ENCODE results near the gene ALDH1A1.

Gene ALDH1A1

GRCh38 chr9:72952914-72953313 is at the start of gene ALDH1A1:
ALDH1A1 (minus strand) TSS chr9:72953053; CDS start chr9:72953000, 53 bp downstream.
- DNase-seq, result peak; percentile 22 to 73 (median 45)

- DNase-seq, result no peak
Measured at GRCh38 chr9:73001860-73002259, 49.0 kb upstream of the ALDH1A1 start.

- DNase-seq, result no peak
Measured at GRCh38 chr9:72998363-72998762, 45.5 kb upstream of the ALDH1A1 start.

GRCh38 chr9:72997387-72997995 is 44.6 kb upstream of the ALDH1A1 start:
- DNase-seq, result no peak

GRCh38 chr9:72996684-72997314 is 43.9 kb upstream of the ALDH1A1 start:
- no peak for DNase-seq

GRCh38 chr9:72996114-72996513 is 43.3 kb upstream of the ALDH1A1 start:
- no peak for DNase-seq

- no peak for DNase-seq
Measured at GRCh38 chr9:72995131-72996024, 42.5 kb upstream of the ALDH1A1 start.

- DNase-seq, result no peak
Measured at GRCh38 chr9:72991772-72992171, 38.9 kb upstream of the ALDH1A1 start.

GRCh38 chr9:72990397-72991182 is 37.7 kb upstream of the ALDH1A1 start:
- no peak for DNase-seq

GRCh38 chr9:72986522-72987116 is 33.8 kb upstream of the ALDH1A1 start:
- DNase-seq, result no peak

GRCh38 chr9:72985746-72986145 is 32.9 kb upstream of the ALDH1A1 start:
- DNase-seq, result no peak

- DNase-seq, result no peak
Measured at GRCh38 chr9:72984991-72985390, 32.1 kb upstream of the ALDH1A1 start.

- no peak for DNase-seq
Measured at GRCh38 chr9:72984226-72984947, 31.5 kb upstream of the ALDH1A1 start.

- DNase-seq, result no peak
Measured at GRCh38 chr9:72983512-72984225, 30.8 kb upstream of the ALDH1A1 start.

- no peak for DNase-seq
Measured at GRCh38 chr9:72983056-72983455, 30.2 kb upstream of the ALDH1A1 start.

- no peak for DNase-seq
Measured at GRCh38 chr9:72982146-72982799, 29.4 kb upstream of the ALDH1A1 start.

- DNase-seq, result no peak
Measured at GRCh38 chr9:72981433-72981832, 28.6 kb upstream of the ALDH1A1 start.

- no peak for DNase-seq
Measured at GRCh38 chr9:72980600-72981265, 27.9 kb upstream of the ALDH1A1 start.

GRCh38 chr9:72980183-72980582 is 27.3 kb upstream of the ALDH1A1 start:
- DNase-seq, result peak in 2 of 3 experiments; percentile 9 to 64

Measured in NCI-H1417 (cell line).